Measurements from ENCODE around the gene TGFBR2. TPM values are rescaled to one million over a fixed set of nuclear protein-coding genes. Genes with fewer than 3 reads are reported as not detected.

The TGFBR2 gene
- total and polyA plus RNA-seq, 4 donors: 13.9 to 61.2 (median 33.7) TPM

DNA sequence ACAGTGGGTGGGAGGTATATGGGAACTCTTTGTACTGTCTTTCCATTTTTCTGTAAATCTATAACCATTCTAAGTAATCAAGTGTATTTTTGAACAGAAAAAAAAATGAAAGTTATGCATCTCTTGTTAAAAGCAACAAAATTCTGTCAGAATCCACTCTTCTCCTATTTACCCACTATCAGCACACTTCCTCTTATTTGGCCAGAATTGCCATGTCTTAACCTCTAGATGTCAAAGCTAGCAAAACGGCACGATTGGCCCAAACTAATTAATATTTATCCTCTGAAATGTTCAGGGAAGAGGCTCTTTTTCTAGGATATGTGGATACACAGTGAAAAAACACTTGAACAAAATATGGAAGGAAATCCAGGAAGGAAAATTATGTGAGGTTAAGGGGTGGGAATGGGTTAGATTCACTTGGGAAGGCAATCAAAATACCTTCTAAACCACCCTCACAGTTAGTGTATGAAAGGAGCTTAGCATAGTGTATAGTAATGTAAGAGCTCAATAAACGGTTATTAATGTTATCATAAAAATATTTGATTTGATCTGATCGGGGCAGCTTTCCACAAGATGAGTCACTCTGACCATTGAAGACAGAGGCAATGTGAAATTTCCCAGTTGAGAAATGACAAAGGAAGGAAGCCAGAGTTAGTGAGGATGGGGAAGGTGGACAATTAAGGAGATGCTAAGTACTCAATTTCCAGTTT, 20.1 kb upstream of the TGFBR2 start:
- TF ChIP-seq, protein P1, sequence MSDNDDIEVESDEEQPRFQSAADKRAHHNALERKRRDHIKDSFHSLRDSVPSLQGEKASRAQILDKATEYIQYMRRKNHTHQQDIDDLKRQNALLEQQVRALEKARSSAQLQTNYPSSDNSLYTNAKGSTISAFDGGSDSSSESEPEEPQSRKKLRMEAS (IDR thresholded peaks at IDR 0.05): no peak
- TF ChIP-seq, protein P2, sequence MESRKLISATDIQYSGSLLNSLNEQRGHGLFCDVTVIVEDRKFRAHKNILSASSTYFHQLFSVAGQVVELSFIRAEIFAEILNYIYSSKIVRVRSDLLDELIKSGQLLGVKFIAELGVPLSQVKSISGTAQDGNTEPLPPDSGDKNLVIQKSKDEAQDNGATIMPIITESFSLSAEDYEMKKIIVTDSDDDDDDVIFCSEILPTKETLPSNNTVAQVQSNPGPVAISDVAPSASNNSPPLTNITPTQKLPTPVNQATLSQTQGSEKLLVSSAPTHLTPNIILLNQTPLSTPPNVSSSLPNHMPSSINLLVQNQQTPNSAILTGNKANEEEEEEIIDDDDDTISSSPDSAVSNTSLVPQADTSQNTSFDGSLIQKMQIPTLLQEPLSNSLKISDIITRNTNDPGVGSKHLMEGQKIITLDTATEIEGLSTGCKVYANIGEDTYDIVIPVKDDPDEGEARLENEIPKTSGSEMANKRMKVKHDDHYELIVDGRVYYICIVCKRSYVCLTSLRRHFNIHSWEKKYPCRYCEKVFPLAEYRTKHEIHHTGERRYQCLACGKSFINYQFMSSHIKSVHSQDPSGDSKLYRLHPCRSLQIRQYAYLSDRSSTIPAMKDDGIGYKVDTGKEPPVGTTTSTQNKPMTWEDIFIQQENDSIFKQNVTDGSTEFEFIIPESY (IDR thresholded peaks at IDR 0.05): no peak
- TF ChIP-seq HNF4G (IDR thresholded peaks at IDR 0.05) (no peak), SP1 (IDR thresholded peaks at IDR 0.05) (no peak), TAF1 (conservative IDR thresholded peaks at IDR 0.05) (no peak), GABPA (IDR thresholded peaks at IDR 0.05 in 1 of 2, conservative IDR thresholded peaks at IDR 0.05 in 1 of 2) (no peak), NR2F2 (IDR thresholded peaks at IDR 0.05) (no peak), YY1 (IDR thresholded peaks at IDR 0.05) (no peak), JUND (IDR thresholded peaks at IDR 0.05) (no peak), RXRA (IDR thresholded peaks at IDR 0.05) (no peak)
- TF ChIP-seq, protein P3, sequence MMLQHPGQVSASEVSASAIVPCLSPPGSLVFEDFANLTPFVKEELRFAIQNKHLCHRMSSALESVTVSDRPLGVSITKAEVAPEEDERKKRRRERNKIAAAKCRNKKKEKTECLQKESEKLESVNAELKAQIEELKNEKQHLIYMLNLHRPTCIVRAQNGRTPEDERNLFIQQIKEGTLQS (IDR thresholded peaks at IDR 0.05): no peak
- TF ChIP-seq, protein P4, sequence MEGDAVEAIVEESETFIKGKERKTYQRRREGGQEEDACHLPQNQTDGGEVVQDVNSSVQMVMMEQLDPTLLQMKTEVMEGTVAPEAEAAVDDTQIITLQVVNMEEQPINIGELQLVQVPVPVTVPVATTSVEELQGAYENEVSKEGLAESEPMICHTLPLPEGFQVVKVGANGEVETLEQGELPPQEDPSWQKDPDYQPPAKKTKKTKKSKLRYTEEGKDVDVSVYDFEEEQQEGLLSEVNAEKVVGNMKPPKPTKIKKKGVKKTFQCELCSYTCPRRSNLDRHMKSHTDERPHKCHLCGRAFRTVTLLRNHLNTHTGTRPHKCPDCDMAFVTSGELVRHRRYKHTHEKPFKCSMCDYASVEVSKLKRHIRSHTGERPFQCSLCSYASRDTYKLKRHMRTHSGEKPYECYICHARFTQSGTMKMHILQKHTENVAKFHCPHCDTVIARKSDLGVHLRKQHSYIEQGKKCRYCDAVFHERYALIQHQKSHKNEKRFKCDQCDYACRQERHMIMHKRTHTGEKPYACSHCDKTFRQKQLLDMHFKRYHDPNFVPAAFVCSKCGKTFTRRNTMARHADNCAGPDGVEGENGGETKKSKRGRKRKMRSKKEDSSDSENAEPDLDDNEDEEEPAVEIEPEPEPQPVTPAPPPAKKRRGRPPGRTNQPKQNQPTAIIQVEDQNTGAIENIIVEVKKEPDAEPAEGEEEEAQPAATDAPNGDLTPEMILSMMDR (IDR thresholded peaks at IDR 0.05; ENCODE audit: low read depth, low read length, missing input control): no peak
- TF ChIP-seq, protein P5, sequence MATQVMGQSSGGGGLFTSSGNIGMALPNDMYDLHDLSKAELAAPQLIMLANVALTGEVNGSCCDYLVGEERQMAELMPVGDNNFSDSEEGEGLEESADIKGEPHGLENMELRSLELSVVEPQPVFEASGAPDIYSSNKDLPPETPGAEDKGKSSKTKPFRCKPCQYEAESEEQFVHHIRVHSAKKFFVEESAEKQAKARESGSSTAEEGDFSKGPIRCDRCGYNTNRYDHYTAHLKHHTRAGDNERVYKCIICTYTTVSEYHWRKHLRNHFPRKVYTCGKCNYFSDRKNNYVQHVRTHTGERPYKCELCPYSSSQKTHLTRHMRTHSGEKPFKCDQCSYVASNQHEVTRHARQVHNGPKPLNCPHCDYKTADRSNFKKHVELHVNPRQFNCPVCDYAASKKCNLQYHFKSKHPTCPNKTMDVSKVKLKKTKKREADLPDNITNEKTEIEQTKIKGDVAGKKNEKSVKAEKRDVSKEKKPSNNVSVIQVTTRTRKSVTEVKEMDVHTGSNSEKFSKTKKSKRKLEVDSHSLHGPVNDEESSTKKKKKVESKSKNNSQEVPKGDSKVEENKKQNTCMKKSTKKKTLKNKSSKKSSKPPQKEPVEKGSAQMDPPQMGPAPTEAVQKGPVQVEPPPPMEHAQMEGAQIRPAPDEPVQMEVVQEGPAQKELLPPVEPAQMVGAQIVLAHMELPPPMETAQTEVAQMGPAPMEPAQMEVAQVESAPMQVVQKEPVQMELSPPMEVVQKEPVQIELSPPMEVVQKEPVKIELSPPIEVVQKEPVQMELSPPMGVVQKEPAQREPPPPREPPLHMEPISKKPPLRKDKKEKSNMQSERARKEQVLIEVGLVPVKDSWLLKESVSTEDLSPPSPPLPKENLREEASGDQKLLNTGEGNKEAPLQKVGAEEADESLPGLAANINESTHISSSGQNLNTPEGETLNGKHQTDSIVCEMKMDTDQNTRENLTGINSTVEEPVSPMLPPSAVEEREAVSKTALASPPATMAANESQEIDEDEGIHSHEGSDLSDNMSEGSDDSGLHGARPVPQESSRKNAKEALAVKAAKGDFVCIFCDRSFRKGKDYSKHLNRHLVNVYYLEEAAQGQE (IDR thresholded peaks at IDR 0.05): no peak
- H3K9me3 ChIP-seq (ENCODE audit: control insufficient read depth in 4 of 4, low read length in 3 of 4): no peaks in the 10 kb centered on the region
- H3K9ac ChIP-seq (ENCODE audit: low read depth in 1 of 2, low read length in 2 of 2): no peak overlapping the region
- H3K4me1 ChIP-seq (ENCODE audit: control insufficient read depth in 4 of 4, insufficient read depth in 4 of 4, low read length in 3 of 4): peaks cover 0 to 6% (median under 1%) of the 10 kb centered on the region in 4 donors
- no peak overlapping the region for H3K4me3 ChIP-seq (ENCODE audit: low read depth in 1 of 3, low read length in 3 of 3)
- DNase-seq (ENCODE audit: low spot score): no peak
- no peaks in the 10 kb centered on the region for H3K36me3 ChIP-seq (ENCODE audit: control insufficient read depth in 4 of 4, insufficient read depth in 3 of 4, low read depth in 1 of 4, low read length in 3 of 4)
- H3K27me3 ChIP-seq (ENCODE audit: control insufficient read depth in 4 of 4, insufficient read depth in 4 of 4, low read length in 3 of 4): no peaks in the 10 kb centered on the region
- 83% methylated on average over 4 of the region's 4 CpGs for WGBS
- no peak overlapping the region for H3K27ac ChIP-seq (ENCODE audit: low read depth in 1 of 2, low read length in 2 of 2)
